Thyroid gland (tissue), 4 donors: ENCODE measurements around the gene ADARB2. TPM values are rescaled to one million over a fixed set of nuclear protein-coding genes. Genes with fewer than 3 reads are reported as not detected.

Source experiments
- DNase-seq, 2 donors: peaks; one replicate each; pipeline ENCODE4 v3.0.0-alpha.2; 2019
- H3K27ac ChIP-seq, 3 donors: fragments of 200-600 bp; sonication (generic); 1 replicate in 2 of 3; 2 replicates in 1 of 3; pipeline ENCODE4 v1.5.1; 2016 to 2019; ENCODE audit warnings: mild to moderate bottlenecking in 1 of 3, moderate library complexity in 1 of 3
- H3K27me3 ChIP-seq: fragments of 200-600 bp; sonication (generic); one replicate; pipeline ENCODE4 v1.5.1; 2019
- H3K36me3 ChIP-seq, 2 donors: fragments of 200-600 bp; sonication (generic); one replicate each; pipeline ENCODE4 v1.5.1; 2016 to 2019
- H3K4me1 ChIP-seq, 2 donors: fragments of 200-600 bp; sonication (generic); one replicate each; pipeline ENCODE4 v1.5.1; 2017 to 2019
- H3K4me3 ChIP-seq, 3 donors: fragments of 200-600 bp; sonication (generic); replicated peaks in 1 of 3; 1 replicate in 2 of 3; 2 replicates in 1 of 3; pipeline ENCODE4 v1.5.1; 2016; ENCODE audit warnings: mild to moderate bottlenecking in 1 of 3
- H3K9me3 ChIP-seq: fragments of 200-600 bp; sonication (generic); one replicate; pipeline ENCODE4 v1.5.1; 2017
- POLR2A ChIP-seq, 2 donors: fragments of 450-650 bp; IDR thresholded peaks; one replicate each; pipeline ENCODE4 v1.6.1; 2017; ENCODE audit warnings: antibody characterized with exemption in 2 of 2, mild to moderate bottlenecking in 2 of 2, moderate library complexity in 1 of 2
- WGBS, 2 donors: methylation state at CpG; one replicate each; pipeline ENCODE4 v1.1.5; 2017; 5-methylcytosine and 5-hydroxymethylcytosine counted together
- intact Hi-C: fragments of 100-400 bp; cut with DNase I; formaldehyde crosslinking; loops from one replicate; pipeline ENCODE4 v1.15.1; 2023
- total RNA-seq, 4 donors: library from RNA; depleted of rRNA; stranded (reverse); fragments of >200 nt; gene quantifications; one replicate each; pipeline ENCODE4 v1.2.3, GENCODE V29; 2016
- TF ChIP-seq, protein P1 (sequence below), 6 experiments: fragments of 200-600 bp in 3 of 6; fragments of 450-650 bp in 3 of 6; sonication (generic) in 3 of 6; IDR thresholded peaks; one replicate each; pipeline ENCODE4 v1.5.1; 2016 to 2019; ENCODE audit warnings: antibody characterized with exemption in 6 of 6, mild to moderate bottlenecking in 2 of 6, inconsistent platforms in 1 of 6, moderate library complexity in 1 of 6

Gene ADARB2
- total RNA-seq, 4 donors from 2014 or later: 0.08 to 0.15 TPM; not detected in 2

DNA sequence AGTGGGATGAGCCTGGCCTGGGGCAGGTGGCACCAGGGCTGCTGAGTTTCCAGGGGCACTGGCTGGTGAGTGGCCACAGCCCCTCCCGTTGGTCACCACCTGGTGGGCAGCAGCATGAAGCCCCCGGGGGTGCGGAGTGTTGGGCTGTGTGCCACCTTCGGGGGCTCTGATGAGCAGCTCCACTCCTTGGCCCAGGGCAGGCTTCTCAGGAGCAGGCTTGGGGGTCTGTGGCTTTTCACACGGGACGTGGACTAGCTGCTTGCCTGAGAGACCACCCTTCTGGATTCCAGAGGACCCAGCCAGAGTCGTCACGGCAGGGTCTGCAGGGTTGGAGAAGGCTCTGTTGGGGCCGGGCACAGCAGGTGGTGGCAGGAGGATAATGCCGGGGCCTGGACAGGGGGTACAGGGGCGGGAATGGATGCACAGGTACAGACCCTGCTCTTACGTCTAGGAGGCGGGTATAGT, 193.1 kb downstream of the ADARB2 start:
- Histone ChIP-seq H3K4me3 (no peak overlapping the region), H3K36me3 (no peaks in the 10 kb centered on the region), H3K4me1 (no peaks in the 10 kb centered on the region), H3K27me3 (no peaks in the 10 kb centered on the region), H3K27ac (no peak overlapping the region), H3K9me3 (no peaks in the 10 kb centered on the region)
- intact Hi-C loops: no loop called here
- WGBS, 2 donors: 93 to 94% methylated on average over 10 to 13 of the region's 13 CpGs
- no peak for TF ChIP-seq POLR2A (IDR thresholded peaks at IDR 0.05)
- TF ChIP-seq, protein P1, sequence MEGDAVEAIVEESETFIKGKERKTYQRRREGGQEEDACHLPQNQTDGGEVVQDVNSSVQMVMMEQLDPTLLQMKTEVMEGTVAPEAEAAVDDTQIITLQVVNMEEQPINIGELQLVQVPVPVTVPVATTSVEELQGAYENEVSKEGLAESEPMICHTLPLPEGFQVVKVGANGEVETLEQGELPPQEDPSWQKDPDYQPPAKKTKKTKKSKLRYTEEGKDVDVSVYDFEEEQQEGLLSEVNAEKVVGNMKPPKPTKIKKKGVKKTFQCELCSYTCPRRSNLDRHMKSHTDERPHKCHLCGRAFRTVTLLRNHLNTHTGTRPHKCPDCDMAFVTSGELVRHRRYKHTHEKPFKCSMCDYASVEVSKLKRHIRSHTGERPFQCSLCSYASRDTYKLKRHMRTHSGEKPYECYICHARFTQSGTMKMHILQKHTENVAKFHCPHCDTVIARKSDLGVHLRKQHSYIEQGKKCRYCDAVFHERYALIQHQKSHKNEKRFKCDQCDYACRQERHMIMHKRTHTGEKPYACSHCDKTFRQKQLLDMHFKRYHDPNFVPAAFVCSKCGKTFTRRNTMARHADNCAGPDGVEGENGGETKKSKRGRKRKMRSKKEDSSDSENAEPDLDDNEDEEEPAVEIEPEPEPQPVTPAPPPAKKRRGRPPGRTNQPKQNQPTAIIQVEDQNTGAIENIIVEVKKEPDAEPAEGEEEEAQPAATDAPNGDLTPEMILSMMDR (IDR thresholded peaks at IDR 0.05): no peak
- DNase-seq: no peak

DNA sequence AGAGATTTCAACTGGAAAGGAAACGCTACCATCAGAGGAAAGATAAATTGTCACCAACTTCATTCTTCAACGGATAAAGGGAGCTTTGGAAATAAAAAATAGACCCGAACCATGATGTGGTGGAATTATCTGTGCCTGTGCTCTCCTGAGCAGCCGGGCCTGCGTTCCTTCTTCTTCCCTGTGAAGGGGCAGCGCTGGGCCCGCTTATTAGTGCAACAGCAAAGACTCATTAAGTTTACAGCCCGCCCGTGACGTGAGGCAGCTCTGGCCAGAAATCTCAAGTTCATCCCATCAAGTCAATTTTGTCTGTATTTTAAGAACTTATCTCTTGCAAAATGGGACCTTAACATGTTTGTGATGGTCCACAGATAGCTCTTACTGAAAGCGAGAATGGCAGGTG, 193.7 kb downstream of the ADARB2 start:
- WGBS, 2 donors: 89 to 92% methylated on average over 11 of the region's 11 CpGs
- Histone ChIP-seq H3K9me3 (no peaks in the 10 kb centered on the region), H3K27me3 (no peaks in the 10 kb centered on the region), H3K4me1 (no peaks in the 10 kb centered on the region), H3K4me3 (no peak overlapping the region), H3K36me3 (no peaks in the 10 kb centered on the region), H3K27ac (no peak overlapping the region)
- no peak for TF ChIP-seq POLR2A (IDR thresholded peaks at IDR 0.05)
- TF ChIP-seq, protein P1 (IDR thresholded peaks at IDR 0.05): no peak
- no peak for DNase-seq
- intact Hi-C loops: no loop called here

DNA sequence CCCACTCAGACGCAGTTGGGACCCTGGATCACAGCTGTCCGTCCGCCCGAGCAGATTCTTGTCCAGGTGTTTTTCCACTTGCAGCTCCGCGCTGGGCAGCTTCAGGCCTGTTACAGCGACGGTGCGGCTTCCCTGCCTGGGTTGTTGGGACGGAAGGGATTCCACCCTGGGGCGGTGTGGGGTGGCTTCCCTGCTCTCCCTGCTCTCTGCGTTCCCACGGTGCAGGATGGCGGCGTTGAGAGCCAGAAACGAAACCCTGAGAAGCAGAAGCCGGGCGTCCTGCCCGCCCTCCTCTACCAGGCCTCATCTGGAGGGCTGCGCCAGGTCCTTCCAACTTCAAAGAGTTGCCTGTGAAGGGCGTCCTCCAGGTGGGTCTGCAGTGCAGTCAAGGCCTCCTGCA, 194.4 kb downstream of the ADARB2 start:
- Histone ChIP-seq H3K4me3 (no peak overlapping the region), H3K9me3 (no peaks in the 10 kb centered on the region), H3K4me1 (no peaks in the 10 kb centered on the region), H3K27ac (no peak overlapping the region), H3K36me3 (no peaks in the 10 kb centered on the region), H3K27me3 (no peaks in the 10 kb centered on the region)
- 94 to 99% methylated on average over 18 to 21 of the region's 21 CpGs for WGBS, 2 donors
- no peak for DNase-seq
- intact Hi-C loops: no loop called here
- no peak for TF ChIP-seq POLR2A (IDR thresholded peaks at IDR 0.05)
- TF ChIP-seq, protein P1 (IDR thresholded peaks at IDR 0.05): no peak

DNA sequence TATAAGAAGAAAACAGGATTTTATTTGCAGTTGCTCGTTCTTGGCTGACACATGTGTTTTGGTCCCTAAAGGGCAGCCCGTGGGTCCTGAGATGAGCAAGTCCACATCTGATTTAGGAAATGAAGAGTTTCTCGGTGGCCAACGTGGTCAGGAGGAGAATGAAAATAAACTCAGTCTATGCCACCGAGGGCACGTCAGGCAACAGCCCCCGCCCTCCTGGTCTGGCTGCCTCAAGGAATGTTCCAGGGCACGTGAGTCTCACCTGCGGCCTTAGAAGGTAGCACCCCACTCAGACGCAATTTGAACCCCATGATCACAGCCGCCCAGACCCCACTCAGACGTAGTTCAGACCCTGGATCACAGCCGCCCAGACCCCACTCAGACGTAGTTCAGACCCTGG, 197.2 kb downstream of the ADARB2 start:
- WGBS, 2 donors: 84 to 88% methylated on average over 11 to 13 of the region's 14 CpGs
- DNase-seq: no peak
- intact Hi-C loops: no loop called here

DNA sequence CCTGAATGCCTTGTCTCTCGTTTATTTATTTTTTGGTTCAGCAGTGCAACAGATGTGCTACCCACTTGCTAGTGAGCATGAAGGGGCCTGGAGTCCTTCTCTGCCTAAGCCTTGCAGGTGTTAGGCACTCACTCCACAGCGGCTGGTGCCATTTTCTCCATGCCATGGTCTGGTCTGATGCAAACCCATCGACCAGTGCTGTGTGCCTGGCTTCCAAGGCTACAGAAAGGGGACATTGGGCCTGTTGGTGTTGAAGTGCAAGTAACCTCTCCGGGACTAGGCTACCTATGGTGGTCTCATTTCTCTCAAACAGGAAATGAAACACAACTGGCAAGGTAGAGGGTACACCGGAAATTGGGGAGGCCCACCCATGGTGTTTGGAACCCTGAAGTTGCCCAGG, 198.1 kb downstream of the ADARB2 start:
- Histone ChIP-seq H3K4me1 (no peaks in the 10 kb centered on the region), H3K9me3 (no peaks in the 10 kb centered on the region), H3K27me3 (no peaks in the 10 kb centered on the region), H3K4me3 (no peak overlapping the region), H3K36me3 (no peaks in the 10 kb centered on the region), H3K27ac (no peak overlapping the region)
- 85 to 86% methylated on average over 5 of the region's 5 CpGs for WGBS, 2 donors
- DNase-seq: no peak
- TF ChIP-seq, protein P1 (IDR thresholded peaks at IDR 0.05): no peak
- TF ChIP-seq POLR2A (IDR thresholded peaks at IDR 0.05): no peak
- intact Hi-C loops: no loop called here

More for the DNA sequence above, 197.2 kb downstream of the ADARB2 start:
- Histone ChIP-seq H3K36me3 (no peaks in the 10 kb centered on the region), H3K27ac (no peak overlapping the region), H3K4me1 (no peaks in the 10 kb centered on the region), H3K27me3 (no peaks in the 10 kb centered on the region), H3K4me3 (no peak overlapping the region), H3K9me3 (no peaks in the 10 kb centered on the region)
- TF ChIP-seq POLR2A (IDR thresholded peaks at IDR 0.05): no peak
- TF ChIP-seq, protein P1 (IDR thresholded peaks at IDR 0.05): no peak
